NT2/D1 (cell line): Measurements from ENCODE around the gene GOT2.

Source experiments
- YY1 ChIP-seq: IDR thresholded peaks from 2 replicates; pipeline ENCODE4 v1.6.1; 2011; ENCODE audit not compliant: insufficient read length, insufficient read depth
- ZNF274 ChIP-seq: IDR thresholded peaks from 2 replicates; pipeline ENCODE4 v1.6.1; 2011; ENCODE audit warnings: mild to moderate bottlenecking, low read depth, low read length

GRCh38 chr16:58699151-58699550 lies 35.0 kb downstream of the GOT2 start:
- TF ChIP-seq YY1 (no peak), ZNF274 (no peak)
